Femur (tissue), 1 donor: ENCODE results near the gene MAMDC2.
"Not testable (repeated sequence)": the region's sequence is repeated elsewhere in the genome, so short reads cannot be mapped to it uniquely, and the experiment has no call there.

Experiments
- DNase-seq: peaks from one replicate; pipeline ENCODE4 v3.0.0-alpha.2; 2017

The MAMDC2 gene

DNA sequence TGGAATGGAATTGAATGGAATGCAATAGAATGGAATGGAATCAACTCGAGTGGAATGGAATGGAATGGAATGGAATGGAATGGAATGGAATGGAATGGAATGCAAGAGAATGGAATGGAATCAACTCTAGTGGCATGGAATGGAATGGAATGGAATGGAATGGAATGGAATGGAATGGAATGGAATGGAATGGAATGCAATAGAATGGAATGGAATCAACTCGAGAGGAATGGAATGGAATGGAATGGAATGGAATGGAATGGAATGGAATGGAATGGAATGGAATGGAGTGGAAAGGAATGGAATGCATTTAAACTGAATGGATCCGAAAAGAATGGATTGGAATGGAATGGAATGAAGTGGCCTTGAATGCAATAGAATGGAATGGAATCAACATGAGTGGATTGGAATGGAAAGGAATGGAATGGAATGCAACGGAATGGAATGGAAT, 5.5 kb upstream of the MAMDC2 start:
- DNase-seq, result not testable (repeated sequence)

DNA sequence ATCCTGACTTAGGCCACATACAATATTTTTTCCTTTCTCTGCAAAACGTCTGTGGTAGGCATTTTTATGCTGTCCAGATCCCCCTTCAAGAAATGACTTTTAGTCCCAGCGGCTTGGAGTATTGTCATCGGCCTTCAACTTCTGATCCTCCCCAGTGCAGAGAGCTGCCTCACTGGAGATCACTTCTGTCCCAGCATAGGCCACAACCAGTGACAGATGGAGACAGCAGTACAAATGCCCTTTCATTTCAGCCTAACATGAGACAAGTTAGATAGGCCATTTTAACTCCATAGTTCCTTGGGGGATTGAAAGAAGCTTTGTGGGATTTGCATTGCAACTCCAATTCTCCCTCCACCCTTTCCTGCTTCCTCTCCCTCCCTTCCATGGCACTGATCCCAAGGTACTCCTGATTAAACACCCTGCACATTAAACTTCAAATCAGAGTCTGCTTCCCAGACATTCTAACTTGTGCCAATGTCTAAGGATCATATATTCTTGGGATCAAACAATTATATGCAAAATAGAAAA, 3.2 kb upstream of the MAMDC2 start:
- DNase-seq, result no peak

DNA sequence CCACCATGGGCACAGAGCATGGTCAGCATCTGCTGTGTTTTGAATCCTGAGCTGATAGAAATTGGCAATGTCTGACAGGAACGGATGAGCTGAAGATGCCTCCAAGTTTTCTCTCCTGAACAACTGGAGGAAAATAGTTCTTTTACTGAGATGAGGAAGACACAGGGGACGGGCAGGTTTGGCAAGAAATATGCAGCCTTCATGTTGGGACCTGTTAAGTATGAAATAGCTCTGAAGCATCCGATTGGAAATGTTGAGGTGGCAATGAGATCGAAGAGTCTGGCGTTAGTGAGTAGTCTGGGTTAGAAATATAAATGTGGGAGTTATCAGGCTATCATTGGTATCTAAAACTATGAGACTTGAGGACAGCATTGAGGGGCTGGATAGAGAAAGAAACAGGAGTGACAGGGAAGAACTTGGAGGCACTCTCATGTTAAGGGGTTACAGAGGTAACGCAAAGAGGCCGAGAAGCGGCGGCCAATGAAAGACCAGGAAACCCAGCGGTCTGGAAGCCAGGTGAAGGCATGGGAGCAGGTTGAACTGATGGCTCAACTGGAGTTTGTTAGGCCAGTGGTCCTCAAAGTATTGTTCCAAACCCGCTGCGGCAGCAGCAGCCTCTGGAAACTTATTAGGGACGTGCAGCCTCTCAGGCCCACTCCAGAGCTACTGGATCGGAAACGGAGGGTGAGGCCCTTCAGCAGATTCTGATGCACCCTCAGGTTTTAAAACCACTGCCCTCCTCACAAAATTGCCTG, 1.0 kb upstream of the MAMDC2 start:
- DNase-seq, result no peak

DNA sequence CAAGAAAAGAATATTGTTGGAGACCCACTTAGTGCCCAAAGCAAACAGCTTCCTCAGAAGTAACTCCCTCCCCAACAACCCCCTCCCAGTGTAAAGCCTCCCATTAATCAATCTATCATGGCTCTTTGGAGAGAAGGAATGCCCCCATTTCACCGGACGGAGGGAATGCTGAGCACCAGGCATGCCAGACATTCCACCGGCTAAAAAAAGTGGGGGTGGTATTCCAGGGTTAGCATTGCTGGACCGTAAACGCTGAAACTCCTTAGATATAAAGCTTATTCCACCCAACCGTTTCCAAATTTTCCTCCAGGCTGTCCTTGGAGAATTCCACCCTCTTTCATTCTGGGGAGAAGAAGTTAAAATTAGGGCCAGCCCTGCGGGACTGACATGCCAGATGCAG, 363 bp upstream of the MAMDC2 start:
- no peak for DNase-seq

DNA sequence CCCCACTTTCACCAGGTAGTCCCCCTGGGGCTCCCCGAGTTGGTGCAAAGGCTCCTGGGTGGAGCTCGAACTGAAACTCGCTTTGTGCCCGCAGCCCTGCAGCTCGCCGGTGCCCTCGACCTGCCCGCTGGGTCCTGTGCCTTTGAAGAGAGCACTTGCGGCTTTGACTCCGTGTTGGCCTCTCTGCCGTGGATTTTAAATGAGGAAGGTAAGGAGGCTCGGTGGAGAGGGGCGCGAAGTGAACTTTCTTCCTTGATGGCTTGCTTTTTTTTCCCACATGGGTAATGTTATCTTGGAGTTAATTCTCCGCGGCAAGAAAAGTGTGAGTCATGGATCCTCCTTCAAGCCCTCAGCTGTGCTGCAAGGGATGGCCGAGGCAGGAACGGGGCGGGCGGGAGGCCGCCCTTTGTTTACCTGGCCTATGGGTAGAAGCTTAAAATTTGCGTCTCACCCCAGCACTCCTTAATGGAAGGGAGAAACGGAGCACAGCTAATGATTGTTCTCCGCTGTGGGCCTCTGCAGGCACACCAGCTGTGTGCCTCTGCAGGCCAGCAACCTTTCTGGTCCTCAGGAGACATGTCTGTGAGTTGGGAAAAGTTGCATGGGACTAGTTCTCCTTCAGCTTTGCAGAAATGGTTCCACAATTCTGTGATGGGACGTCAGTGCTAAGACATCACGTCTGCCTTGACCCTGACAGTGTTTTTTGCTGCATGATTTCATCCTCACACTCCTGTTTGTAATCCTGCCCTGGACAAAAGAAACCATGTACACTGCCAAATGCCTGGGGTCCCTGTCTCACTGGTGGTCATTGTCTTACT, 1.1 kb downstream of the MAMDC2 start:
- DNase-seq, result no peak

DNA sequence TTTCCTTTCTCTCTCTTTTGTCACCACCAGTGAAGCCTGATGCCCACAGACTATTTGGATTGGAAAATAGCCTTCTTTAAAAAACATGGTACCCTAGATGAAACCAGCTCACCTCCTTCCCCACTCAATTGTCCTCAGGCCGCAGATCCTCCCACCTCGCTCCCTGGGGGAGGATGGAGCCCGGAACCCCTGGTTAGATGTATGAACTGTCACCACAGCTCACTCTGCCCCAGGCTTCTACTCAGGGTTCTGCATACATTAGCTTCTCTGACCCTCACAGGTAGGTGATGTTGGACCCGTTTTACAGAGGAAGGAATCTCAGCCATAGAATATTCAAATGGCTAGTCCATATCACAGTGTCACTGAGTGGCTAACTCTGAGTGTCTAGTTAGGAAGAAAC, 1.8 kb downstream of the MAMDC2 start:
- DNase-seq, result no peak

DNA sequence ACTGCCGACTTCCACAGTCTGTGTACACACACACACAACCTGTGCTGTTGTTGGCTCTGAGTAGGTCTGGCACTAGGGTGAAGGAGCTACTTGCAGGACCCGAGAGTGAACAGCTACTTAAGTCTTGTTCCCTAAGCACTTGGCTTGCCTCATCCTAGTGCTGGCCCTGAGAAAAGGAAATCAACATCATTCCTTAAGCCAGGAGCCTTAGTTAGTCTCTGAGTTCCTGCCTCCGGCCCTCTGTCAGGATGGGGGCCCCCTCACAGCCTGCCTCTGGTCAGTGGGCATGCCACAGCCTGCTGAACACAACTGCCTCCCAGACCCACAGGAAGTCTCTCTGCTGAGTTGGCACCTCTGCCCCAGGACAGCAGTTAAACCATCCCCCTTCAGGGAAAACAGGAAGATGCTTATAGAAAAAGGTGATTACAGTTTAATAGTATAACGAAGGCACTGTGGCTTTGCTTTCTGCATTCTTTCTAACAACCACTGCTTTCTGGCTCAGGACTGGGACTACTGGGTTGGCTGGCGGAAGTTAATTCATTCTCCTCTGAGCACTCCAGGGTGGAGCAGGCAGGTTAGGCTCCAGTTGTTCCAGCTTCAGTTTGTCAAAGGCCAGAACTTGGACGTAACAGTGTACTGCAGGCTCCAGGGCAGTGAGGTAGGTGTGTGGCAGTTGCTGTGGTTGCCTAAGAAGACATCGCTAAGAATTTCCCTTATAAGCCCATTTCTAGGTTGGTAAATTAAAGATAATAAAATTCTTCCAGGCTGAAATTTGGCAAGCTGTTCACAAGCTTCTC, 2.8 kb downstream of the MAMDC2 start:
- DNase-seq, result peak; percentile 57

DNA sequence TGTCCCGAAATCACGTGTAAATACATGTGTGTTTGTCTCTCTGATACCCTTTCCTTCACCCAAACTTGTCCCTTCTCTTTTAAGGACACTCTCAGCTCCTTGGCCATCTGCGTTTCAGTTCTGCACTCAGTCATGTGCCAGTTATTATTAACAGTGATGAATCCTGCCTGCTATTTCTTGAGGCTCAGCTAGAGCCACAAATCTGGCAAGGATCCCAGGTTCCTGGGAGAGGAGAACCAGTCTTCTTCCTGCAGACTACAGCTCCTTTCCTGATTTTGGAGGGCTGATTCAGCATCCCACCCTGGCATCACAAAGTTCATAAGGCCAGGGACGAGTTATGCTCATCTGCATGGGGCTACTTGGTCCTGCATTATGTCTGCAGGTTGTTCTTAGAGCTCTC, 5.6 kb downstream of the MAMDC2 start:
- DNase-seq, result peak; percentile 56

DNA sequence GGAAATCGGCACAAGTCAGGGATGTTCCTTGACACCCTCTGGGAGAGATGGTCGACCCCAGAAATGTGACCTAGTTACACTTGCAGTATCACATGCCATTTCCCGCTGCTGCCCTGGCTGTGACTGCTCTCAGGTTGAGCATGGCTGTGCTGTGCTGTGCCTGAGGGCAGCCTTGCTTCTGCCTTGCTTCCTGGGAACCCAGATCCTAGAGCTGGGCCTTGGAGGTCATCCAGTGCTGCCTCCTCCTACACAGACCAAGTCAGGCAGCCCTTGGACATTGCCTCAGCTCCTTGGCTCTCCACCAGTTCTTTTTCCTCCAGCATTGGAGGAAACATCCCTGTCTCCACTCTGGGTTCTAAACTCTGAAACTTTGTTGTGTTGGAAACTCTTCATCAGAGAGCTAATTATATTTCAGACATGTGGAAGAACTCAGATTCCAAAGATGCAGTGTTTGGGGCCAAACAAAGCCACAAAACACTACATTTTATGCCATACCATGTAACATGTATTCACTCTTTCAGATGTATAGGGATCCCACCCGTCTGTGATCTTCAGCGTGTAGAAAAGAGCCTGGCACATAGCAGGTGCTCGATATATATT, 6.1 kb downstream of the MAMDC2 start:
- peak; percentile 57 for DNase-seq

DNA sequence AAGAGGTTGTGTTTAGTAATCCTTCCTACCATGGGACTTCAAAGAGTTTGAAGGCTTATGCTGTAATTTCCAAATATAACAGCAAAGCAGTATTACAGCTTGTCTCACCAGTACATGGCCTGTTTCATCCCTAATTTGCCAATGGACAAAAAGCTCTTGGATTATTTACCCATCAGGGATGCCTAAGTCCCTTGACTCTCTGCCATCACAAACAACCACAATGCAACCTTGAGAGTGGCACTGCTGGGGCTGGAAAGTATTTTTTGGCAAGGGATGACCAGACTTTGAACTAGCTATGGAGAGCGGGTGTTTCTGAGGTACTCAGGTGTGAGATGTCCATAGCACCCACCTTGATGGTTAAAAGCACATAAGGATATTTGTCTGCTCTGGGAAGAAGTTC, 9.1 kb downstream of the MAMDC2 start:
- no peak for DNase-seq

DNA sequence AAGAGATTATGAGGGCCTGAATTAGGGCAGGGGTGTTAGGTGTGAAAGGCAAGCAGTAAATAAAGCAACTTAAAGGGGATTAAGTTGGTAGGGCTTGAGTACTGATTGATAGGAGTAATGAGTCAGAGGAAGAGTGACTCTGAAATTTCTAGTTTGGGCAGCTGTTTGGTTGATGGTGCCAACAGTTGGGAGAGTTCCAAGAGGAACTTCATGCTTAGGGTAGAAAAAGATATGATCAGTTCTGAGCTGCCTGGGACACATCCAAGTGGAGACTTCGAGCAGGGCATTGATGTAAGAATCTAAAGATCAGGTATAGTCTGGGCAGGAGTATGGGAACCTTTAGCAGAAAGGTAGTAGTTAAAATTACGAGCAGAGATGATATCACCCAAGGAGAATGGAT, 10.2 kb downstream of the MAMDC2 start:
- peak; percentile 33 for DNase-seq

DNA sequence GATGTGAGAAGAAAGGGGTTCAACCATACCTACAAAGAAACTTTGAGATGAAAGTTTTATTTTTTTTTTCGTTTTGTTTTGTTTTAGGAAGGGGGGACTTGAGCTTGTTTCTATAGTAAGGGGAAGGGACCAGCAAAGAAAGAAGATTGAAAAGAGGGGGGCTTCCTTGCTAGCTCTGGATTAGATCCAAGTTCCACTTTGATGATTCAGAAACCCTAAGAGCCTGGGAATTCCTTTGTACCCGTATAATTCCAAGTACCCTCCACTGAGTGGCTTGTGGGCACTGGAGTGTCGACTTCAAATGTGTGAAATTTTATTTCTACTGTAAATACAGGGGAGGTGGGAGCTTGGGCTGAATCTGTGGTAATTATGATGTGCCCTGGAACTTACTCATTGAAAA, 10.9 kb downstream of the MAMDC2 start:
- no peak for DNase-seq

DNA sequence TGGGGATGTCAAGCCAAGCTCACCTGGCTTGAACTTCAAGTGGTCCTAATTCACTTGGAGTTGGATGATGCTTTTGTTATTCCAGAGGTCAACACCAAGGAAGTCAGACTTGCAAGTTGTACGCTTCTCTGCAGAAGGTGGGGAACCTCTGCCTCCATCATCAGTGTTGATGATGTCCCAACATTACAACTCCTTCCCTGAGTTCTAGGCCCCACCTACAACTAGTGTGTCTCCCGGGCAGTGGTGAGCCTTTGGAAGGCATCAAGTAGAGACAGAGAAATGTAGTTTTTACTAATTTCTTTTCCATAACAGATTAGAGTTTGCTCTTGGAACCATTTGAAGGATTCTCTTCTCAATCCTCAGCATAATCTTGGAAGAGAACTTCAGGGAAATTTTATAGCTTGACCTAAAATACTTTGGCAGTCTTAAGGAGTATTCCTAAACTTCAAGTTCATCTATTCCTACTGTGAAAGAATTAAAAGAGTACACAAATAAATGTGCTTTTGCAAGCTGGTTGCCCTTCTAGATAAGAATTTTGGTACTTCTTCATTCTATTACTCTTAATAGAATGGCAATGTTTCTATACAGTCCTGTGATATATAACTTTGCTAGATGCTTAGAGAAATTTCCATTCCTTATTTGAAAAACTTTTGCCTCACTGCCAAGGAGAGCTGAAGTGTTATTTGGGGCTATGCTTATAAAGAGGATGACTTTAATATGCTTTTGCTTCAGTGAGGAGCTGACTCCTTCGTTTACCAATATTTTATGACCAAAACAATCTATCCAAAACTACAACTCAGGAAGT, 12.0 kb downstream of the MAMDC2 start:
- DNase-seq, result no peak

DNA sequence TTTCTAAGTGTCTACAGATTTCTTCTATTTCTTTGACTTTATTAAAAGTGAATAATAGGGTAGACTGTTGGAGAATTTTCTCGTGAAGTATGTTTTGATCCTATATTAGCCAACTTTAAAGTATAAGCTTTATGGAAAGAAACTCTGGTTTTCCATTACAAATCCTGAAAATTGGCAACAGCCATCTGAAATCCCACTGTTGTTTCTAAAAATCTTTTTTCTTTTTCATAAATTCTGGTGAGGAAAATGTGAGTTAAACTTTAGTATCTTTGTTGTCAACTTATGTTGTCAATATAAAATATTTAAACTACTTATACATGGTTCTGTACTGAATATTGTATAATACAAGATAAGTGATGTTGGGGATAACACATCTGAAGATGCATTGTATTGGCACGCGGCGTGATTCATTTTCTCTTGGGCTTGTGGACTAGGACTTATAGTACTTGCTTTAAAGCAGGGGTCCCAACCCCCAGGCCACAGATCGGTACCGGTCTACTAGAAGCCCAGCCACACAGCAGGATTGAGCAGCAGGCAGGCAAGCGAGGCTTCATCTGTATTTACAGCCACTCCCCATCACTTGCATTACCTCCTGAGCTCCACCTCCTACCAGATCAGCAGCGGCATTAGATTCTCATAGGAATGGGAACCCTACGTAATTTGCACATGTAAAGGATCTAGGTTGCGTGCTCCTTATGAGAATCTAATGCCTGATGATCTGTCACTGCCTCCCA, 12.7 kb downstream of the MAMDC2 start:
- DNase-seq, result no peak

DNA sequence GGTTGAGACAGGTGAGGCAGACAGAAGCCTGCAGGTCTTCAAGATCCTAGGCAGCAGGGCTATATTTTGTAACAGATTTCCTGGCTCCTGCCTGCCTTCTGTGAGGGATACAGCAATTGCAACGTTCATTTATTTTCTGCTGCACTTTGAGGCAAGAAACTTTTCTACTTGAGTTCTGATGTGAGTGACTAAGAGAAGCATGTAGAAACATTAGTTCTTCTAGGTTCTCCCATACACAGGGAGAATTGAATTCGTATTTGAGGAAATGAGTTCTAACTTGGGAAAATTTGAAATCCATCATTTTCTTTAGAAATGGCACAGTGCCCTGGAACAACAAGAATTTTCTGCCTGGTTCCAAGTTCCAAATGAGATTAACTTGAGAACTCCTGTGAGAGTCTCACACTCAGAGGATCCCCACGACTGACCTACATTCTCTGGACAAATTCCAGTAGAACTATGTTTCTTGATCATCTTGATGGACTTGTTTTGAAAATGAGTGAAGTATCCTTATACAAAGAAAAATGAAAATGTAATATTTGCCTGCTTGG, 15.0 kb downstream of the MAMDC2 start:
- DNase-seq, result no peak

DNA sequence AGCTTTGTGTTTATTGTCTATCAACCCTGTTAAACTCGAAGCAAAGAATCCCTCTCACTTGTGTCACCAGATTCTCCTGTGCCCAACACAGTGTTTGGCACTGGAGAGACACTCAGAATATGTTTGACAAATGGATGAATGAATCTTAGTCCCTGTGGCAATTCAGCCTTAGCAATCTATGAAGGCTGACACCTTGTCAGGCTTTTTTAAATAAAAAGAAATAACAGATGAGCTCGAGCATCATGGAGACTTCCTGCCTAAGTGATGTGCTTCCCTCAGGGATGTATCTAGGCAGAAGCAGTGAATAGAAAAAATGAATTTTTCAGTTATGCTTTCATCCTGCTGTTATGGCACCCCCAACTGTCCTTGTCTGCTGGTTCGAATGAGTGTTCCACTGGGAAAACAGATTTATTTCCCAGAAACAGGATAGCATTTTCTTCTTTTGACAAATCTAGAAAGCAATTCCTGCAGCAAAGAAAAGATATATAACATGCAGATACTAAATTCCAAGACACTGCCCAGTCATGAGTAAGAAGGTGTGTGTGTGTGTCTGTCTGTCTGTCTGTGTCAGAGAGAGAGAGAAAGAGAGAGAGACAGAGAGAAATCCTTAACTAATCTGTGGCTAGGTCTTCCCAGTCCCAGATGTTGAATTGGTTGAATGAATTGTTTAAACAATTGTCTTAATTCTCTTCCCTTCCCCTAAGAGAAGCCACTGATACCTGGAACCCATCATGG, 16.7 kb downstream of the MAMDC2 start:
- no peak for DNase-seq

DNA sequence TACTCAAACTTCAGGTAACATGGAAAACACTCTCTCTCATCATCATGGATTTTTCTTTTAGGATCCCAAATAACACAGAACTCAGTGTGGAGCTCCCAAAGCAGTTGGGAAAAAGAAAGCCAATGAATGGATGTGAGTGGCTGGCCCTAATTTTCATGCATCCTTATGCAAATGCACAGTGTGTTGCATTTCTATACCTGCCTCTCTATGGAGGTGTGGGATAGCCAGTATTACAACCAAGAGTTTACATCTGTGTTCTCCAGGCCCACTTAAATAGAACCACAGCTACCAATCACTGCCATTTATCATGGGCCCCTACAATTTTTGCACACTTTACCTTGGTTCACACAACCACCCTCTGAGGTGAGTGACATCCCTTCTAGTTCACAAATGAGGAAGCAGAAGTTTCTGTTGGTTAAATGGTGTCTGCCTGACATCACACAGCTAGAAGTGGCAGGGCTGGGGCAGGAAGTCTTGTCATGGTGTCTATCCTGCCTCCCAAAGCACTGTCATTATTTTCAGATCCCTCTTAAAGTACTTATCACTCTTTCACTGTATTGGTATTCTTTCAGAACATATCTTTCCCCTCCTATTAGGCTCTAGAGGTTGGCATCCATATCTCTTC, 17.3 kb downstream of the MAMDC2 start:
- DNase-seq, result no peak

DNA sequence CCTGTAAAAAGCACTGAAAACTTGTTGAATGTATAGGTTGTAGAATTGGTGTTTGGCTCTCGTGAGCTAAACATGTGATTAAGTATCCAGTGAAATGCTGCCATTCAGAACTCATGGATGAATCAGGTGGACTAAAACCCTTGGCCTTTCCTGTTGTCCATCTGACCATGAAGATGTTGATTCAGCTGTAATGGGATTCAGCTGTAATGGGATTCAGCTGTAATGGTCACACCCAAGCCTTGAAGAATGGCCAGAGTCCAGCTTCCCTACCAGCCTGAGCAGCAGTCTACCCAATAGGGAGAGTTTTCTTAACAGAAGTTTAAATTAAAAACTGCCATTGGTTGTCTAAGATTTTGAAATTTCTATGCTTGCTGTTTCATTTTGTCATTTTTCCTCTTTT, 18.1 kb downstream of the MAMDC2 start:
- DNase-seq, result no peak

DNA sequence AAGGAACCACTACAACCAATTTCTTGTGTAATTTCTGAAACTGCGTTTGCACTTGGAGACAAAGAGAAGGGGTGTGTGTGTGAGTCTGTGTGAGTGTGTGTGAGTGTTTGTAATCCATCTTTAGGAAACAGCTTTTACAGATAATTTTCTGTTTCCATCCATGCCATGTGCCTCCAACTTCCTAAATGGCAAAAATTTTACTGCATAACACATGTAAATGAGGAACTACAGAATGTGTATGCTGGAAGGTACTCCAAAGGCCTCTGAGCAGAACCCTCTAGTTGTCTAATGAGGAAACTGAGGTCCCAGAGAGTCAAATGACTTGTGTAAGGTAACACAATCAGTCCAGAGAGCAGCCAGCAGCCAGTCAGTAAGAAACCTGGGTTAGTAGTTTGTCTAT, 20.8 kb downstream of the MAMDC2 start:
- DNase-seq, result no peak

DNA sequence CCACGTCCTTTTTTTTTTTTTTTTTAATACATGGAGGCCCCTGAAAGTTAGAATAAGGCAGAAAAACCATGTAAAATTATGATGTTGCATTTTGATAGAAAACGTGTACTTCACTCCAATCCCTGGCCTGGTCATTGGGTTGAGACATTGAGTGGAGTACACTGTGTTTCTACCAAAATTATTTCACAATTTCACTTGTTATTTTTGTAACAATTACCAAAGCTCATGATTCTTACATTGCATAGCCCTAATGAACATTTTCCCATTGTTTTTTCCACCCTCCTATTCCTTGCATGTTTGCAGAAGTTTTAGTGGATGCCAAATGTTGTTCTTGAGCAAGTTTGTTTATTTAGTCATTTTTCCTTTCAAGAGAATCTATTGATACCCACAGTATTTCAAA, 21.9 kb downstream of the MAMDC2 start:
- no peak for DNase-seq
